HG02852 (cell line): ENCODE data around the gene AFAP1.
A peak's percentile ranks its signal among the peaks of the same experiment; 100 is the strongest.

Source experiments
- ATAC-seq: cut with Tn5 transposase; IDR thresholded peaks from one replicate; pipeline ENCODE4 v1.9.1; 2021; ENCODE audit warnings: mild to moderate bottlenecking, moderate library complexity; ENCODE audit not compliant: unreplicated experiment

The AFAP1 gene

DNA sequence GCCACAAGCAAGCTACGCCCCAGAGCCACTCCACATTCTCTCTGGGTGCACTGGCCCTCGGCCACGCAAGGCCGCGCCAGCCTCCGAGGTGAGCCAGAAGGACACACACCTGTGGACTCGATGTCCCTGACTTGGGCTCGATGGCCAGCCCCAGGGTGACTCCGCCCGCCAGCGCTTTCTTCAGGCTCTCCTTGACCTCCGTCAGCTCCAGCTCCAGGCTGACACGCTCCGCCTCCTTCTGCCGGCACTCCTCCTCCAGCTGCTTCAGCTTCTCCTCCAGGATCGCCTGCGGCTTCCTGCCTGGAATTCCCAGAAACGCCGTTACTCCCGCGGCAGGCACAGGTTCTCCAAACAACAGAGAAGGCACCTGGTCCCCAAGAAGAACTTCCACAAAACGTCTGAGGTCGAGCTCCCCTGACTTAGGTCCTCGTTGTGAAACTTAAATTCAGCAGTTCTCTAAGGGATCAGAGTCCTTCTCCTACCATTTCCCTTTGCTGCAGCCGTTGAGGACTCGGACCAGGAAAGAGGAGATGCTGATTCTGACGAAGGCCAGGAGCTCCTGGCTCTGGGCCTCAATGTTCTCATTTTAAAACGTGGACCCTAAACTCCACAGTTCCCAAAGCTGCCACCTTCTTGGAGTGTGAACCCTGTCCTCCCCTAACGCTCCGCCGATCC, 166.8 kb downstream of the AFAP1 start:
- no peak for ATAC-seq

- peak; percentile 93 for ATAC-seq
Observed at GRCh38 chr4:7771541-7772507, 167.8 kb downstream of the AFAP1 start.

DNA sequence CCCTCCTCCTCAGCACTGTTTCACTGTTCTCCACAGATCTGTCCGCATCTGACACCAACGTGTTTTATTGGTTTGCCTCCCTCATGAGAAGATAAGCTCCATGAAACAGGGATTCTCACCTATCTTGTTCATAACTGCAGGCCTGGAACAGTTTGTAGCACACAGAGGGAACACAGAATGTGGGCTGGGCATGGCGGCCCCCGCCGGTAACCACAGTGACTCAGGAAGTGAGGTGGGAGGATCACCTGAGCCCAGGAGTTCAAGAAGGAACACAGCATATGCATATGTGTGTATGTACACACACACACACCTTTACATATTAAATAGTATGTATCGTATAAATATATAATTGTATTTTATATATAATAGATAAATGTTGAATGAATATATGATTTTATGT, 168.6 kb downstream of the AFAP1 start:
- ATAC-seq, result no peak

DNA sequence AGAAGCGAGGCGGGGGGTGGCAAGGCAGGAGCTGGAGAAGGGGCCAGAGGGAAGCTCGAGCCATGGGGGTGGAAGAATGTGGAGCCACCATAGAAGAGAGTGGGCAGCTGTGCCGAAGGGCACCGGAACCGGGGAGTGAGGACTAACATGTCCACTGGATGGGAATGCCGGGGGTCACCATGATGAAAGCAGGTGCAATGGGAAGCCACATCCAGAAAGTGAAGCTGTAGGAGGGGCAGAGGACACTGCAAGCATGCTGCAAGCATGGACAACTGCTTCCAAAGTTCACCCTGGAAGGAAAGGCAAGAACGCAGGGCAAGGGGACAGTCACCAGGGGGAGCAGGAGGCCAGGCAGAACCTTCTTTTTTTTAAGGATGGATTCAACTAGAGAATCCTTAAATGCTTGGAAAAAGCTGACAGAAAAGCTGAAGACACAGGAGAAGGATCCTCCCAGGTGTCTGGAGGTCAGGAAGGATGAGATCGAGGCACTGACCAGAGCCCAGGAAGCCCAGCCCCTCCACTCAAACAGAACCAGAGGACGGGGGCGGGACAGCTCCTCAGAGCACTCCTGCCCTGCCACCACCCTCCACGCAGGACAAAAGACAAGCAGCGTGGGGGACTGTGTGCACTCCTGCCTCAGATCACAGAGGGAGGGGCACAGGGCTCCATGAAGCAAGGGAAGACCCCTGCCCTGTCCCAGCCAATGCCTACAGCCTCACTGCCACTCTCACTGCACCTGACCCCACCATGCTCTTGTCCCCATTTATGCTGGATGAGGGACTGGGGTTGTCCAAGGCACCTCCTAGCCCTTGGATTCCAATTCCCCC, 169.2 kb downstream of the AFAP1 start:
- ATAC-seq, result no peak

GRCh38 chr4:7769396-7770223, 170.1 kb downstream of the AFAP1 start:
- no peak for ATAC-seq

- ATAC-seq, result no peak
Observed at GRCh38 chr4:7768736-7769135, 170.9 kb downstream of the AFAP1 start.

DNA sequence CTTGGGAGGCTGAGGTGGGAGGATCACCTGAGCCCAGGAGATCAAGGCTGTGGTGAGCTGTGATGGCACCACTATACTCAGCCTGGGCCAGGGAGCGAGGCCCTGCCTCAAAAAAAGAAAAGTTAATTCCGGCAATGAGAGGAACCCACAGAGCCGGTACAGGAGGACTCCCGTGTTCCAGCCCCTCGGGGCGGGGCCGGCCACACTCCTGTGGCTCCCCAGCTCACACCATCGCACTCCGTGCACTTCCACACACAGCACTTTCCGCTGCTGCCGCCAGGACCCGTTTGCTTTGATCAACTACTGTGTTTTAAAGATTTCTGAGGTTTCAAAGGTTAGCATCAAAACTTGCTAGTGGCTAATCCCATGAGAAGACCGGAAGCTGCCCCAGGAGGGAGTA, 171.7 kb downstream of the AFAP1 start:
- no peak for ATAC-seq

GRCh38 chr4:7767526-7767925, 172.1 kb downstream of the AFAP1 start:
- ATAC-seq, result no peak

DNA sequence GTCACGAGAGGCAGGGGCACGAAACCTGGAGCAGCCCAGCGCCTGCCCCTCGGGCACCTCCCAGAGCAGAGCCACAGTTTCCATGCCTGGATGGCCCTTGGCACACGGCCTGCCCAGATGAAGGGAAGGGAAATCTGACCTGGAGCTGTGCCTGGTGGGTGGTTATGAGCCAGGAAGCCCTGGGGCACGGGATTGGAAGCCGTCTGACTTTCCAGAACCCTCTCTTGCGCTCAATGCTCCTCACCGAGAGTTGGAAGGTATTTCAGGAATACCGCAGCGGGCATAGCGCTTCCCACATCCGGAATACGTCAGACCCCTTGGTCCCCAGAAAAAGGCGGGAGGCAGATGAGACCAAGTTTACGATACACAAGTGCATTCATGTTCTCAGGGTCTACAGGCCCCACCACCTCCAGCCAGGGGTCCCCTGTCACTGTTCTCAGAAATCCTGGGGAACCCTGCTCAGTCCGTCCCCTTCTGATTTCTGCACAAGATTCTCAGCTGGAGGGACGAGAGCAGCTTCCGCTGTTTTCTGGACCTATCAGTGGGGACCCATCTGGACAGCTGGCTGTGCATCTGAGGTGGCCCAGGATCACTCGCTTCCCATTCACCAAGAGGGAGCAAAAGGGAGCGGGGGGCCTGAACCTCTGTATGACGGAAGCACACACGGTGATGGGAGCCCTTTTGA, 172.9 kb downstream of the AFAP1 start:
- no peak for ATAC-seq

DNA sequence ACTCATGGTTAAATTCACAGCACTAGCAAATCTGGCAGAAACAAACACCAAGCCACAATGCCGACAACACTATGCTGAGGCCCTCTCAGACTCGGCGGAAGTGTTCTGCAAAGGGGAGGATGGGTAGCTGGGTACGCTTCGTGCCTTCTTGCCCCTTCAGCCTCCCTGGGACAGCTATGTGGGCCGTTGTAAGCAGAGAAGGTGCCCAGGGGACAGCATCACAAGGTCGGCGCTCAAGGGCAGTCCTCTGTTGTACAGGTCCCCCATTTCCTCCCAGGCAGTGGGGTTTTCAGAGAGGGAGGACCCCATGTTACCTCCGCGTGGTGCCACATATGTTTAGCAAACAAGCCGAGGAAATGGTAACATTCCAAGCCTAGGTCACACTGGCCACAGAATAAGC, 173.6 kb downstream of the AFAP1 start:
- no peak for ATAC-seq

DNA sequence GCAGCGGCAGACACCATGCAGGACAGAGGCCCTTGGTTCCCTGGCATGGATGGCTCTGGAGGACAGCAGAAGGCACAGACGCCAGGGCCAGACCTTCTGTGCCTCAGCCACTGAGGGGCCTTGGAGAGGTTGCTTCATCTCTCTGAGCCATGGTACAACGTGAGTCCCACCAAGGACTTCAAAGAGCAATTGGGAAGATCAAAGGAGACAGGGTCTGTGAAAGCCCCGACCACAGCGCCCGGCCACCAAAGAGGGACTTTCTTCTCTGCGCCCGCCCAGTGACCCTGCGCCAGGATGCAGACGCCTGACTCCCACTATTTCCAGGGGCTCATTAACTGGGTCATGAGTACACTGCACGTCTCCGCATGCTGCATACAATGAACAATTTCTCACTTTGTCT, 174.0 kb downstream of the AFAP1 start:
- no peak for ATAC-seq

DNA sequence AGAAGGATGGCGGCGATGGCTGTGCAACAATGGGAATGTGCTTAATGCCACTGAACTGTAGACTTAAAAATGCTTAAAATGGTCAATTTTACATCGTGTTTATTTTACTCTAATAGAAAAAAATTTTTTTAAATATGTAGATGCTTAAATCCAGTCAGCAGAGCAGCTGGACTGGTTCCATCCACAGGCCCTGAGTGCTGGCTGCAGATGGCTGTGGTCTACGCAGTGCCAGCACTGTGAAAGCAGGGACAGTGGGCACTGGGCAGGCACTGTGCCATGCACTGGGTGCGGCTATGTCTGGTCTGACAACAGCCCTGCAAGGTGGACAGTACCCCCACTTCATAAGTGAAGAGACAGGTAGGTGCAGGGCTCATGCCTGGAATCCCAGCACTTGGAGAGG, 175.2 kb downstream of the AFAP1 start:
- no peak for ATAC-seq

DNA sequence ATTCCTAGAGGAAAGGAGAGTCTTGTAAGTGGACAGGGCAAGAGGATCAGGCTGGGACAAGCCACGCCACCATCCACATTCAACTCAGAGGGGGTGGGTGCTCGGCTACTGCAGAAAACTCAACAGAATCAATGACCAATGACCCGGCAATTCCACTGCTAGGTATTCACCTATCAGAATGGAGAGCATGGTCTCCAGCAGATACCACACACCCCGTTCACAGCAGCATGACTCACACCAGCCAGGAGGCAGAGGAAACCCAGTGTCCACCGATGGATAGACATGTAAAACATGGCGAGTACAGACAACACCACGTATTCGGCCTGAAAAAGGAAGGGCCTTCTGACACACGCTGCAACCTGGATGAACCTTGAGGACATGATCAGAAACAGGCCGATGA, 175.9 kb downstream of the AFAP1 start:
- no peak for ATAC-seq

- ATAC-seq, result no peak
Observed at GRCh38 chr4:7763106-7763505, 176.6 kb downstream of the AFAP1 start.

DNA sequence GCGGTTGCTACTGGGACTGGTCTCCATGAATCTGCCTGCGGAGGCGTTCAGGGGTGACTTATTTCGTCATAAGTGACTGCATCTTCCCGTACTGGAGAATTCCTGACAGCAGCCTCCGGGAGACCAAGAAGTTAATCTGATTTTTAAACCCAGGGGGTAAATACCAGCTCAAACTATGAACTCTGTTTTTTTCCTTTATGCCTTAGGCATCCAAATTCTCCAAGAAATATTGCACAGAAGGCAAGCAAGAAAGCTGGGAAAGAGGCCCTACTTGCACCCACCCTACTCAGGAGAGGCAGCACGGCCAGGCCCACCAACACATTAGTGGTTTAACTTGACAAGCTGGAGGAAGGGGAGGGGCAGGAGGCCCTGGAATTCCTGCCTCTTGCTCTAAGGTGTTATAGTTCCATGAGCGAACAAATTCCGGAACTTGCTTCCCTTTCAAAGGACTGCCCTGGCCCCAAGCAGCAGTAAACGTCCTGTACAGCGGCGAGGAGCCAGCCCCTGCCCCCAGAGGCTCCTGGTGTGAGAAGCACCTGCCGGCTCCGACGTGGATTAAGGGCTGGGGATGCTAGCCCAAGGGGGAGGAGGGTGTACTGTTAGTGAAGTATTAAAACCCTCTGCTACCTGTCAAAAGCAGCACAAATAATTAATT, 177.2 kb downstream of the AFAP1 start:
- ATAC-seq, result no peak

DNA sequence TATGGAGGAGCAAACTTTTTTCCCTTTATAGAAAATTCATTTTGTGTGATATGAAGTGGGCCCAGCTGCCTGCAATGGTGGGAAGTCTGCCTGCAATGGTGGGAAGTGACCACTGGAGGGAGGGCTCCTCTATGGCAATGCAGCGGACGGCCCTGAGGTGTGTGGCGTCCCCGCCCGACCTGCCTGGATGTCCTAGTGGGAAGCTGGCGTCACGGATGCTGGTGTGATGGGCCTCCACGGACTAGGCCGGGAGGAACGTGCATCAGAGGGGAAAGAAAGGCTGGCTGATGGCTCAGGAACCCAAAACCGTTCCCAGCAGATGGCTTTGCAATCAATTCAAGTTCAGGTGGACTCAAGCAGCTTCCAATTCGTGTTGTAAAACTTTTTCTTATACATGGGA, 177.9 kb downstream of the AFAP1 start:
- ATAC-seq, result peak; percentile 80

DNA sequence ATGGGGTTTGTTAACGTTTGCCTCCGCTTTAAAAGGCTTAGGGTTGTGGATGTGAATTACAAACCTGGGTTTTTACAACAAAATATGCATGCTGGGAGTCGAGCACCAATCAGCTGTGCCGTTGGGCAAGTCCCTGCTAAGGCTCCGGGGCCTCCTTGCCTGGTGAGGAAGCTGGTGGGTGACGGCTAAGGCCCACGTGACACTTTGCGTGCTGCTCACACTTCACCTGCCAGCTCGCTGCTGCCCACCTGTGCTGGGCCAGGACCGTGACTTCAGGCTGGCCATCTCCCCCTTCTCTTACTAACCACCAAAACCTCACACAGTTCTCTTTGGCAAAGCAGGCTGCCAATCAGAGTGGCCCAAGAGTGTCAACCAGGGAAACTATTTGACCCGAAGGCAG, 178.3 kb downstream of the AFAP1 start:
- no peak for ATAC-seq

- ATAC-seq, result no peak
Observed at GRCh38 chr4:7760706-7761105, 179.0 kb downstream of the AFAP1 start.

DNA sequence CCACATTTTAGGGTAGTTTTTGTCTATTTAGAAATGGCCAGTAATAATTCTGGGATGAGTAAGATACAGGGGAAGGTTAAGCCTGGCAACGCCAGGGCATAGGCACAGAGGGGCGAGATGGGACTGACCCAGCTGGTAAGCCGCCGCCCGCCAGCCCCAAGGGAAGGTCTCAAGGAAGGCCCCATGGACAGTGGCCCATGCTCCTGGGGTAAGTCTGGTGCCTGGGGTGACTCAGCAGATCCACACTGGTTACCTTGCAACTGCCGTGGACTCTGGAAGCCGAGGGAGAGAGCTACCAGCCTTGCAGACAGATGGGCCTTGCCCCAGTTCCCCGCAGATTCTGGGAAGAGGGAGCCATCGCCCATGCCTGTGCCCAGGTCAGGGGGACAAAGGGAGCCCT, 179.4 kb downstream of the AFAP1 start:
- no peak for ATAC-seq
